ENCODE measurements around the gene RBM42.

- TF ChIP-seq, protein P1, sequence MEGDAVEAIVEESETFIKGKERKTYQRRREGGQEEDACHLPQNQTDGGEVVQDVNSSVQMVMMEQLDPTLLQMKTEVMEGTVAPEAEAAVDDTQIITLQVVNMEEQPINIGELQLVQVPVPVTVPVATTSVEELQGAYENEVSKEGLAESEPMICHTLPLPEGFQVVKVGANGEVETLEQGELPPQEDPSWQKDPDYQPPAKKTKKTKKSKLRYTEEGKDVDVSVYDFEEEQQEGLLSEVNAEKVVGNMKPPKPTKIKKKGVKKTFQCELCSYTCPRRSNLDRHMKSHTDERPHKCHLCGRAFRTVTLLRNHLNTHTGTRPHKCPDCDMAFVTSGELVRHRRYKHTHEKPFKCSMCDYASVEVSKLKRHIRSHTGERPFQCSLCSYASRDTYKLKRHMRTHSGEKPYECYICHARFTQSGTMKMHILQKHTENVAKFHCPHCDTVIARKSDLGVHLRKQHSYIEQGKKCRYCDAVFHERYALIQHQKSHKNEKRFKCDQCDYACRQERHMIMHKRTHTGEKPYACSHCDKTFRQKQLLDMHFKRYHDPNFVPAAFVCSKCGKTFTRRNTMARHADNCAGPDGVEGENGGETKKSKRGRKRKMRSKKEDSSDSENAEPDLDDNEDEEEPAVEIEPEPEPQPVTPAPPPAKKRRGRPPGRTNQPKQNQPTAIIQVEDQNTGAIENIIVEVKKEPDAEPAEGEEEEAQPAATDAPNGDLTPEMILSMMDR (IDR thresholded peaks at IDR 0.05): no peak
- TF ChIP-seq POLR2A (IDR thresholded peaks at IDR 0.05) (no peak), POLR2AphosphoS5 (IDR thresholded peaks at IDR 0.05) (no peak)
These were observed 29.3 kb downstream of the RBM42 start for GRCh38 chr19:35657904-35658700.

All from suprapubic skin (tissue), 4 donors.